GM18520 (cell line): ENCODE measurements around the gene CLASP1.

ENCODE experiments used
- ATAC-seq: cut with Tn5 transposase; IDR thresholded peaks from one replicate; pipeline ENCODE4 v1.9.1; 2021; ENCODE audit not compliant: unreplicated experiment

CLASP1 gene

GRCh38 chr2:121506621-121507020, 142.6 kb downstream of the CLASP1 start:
- ATAC-seq = no peak

GRCh38 chr2:121505986-121506586, 143.2 kb downstream of the CLASP1 start:
- no peak for ATAC-seq

GRCh38 chr2:121505005-121505404, 144.3 kb downstream of the CLASP1 start:
- no peak for ATAC-seq

- ATAC-seq = no peak
Observed at GRCh38 chr2:121504316-121504715, 144.9 kb downstream of the CLASP1 start.

- no peak for ATAC-seq
Observed at GRCh38 chr2:121502781-121503180, 146.5 kb downstream of the CLASP1 start.

GRCh38 chr2:121502246-121502645, 147.0 kb downstream of the CLASP1 start:
- no peak for ATAC-seq

- no peak for ATAC-seq
Observed at GRCh38 chr2:121501554-121501953, 147.7 kb downstream of the CLASP1 start.

GRCh38 chr2:121501031-121501430, 148.2 kb downstream of the CLASP1 start:
- no peak for ATAC-seq

GRCh38 chr2:121498731-121499130, 150.5 kb downstream of the CLASP1 start:
- ATAC-seq = no peak

- no peak for ATAC-seq
Observed at GRCh38 chr2:121492409-121492808, 156.9 kb downstream of the CLASP1 start.

GRCh38 chr2:121491518-121491917, 157.7 kb downstream of the CLASP1 start:
- ATAC-seq = no peak

- ATAC-seq = no peak
Observed at GRCh38 chr2:121490584-121491133, 158.6 kb downstream of the CLASP1 start.

GRCh38 chr2:121489911-121490583, 159.2 kb downstream of the CLASP1 start:
- ATAC-seq = no peak

GRCh38 chr2:121489284-121489683, 160.0 kb downstream of the CLASP1 start:
- no peak for ATAC-seq

GRCh38 chr2:121486191-121486790, 163.0 kb downstream of the CLASP1 start:
- no peak for ATAC-seq

- no peak for ATAC-seq
Observed at GRCh38 chr2:121485039-121485438, 164.2 kb downstream of the CLASP1 start.

- no peak for ATAC-seq
Observed at GRCh38 chr2:121483846-121484245, 165.4 kb downstream of the CLASP1 start.

- no peak for ATAC-seq
Observed at GRCh38 chr2:121483021-121483420, 166.2 kb downstream of the CLASP1 start.

GRCh38 chr2:121480826-121481225, 168.4 kb downstream of the CLASP1 start:
- ATAC-seq = no peak

- ATAC-seq = no peak
Observed at GRCh38 chr2:121479882-121480522, 169.3 kb downstream of the CLASP1 start.

- no peak for ATAC-seq
Observed at GRCh38 chr2:121478996-121479745, 170.1 kb downstream of the CLASP1 start.
